K562 (cell line): ENCODE results near the gene CFAP54. TPM values are rescaled to one million over a fixed set of nuclear protein-coding genes. Genes with fewer than 3 reads are reported as not detected.

Experiments used
- ADNP ChIP-seq: fragments of 200-800 bp; sonication (Bioruptor generic); IDR thresholded peaks from 2 replicates; pipeline ENCODE4 v1.6.1; 2016; ENCODE audit warnings: missing genetic modification characterization, missing compliant biosample characterization
- ATF3 ChIP-seq, 2 experiments: fragments of 450-650 bp in 1 of 2; sonication (generic) in 1 of 2; formaldehyde crosslinking in 1 of 2; IDR thresholded peaks in 1 of 2; conservative IDR thresholded peaks in 1 of 2; 2 replicates each; pipeline versions ENCODE4 v1.6.1 to v1.8.1; 2016 to 2023; ENCODE audit warnings: mild to moderate bottlenecking in 2 of 2, moderate library complexity in 2 of 2, inconsistent platforms in 1 of 2, missing genetic modification reagents in 1 of 2
- CXXC5 ChIP-seq: fragments of 250-450 bp; sonication (Bioruptor Pico); IDR thresholded peaks from 2 replicates; pipeline ENCODE4 v1.8.0; 2022; ENCODE audit warnings: inconsistent platforms, mild to moderate bottlenecking, moderate library complexity
- E2F8 ChIP-seq: fragments of 450-650 bp; IDR thresholded peaks from 2 replicates; pipeline ENCODE4 v1.7.1; 2018; ENCODE audit warnings: mild to moderate bottlenecking, low read depth; ENCODE audit not compliant: partially characterized antibody
- EP400 ChIP-seq: fragments of 450-650 bp; IDR thresholded peaks from 2 replicates; pipeline ENCODE4 v1.6.1; 2017; ENCODE audit warnings: antibody characterized with exemption, mild to moderate bottlenecking, moderate library complexity
- KAT7 ChIP-seq: sonication (generic); formaldehyde crosslinking; IDR thresholded peaks from 2 replicates; pipeline ENCODE4 v1.8.0; 2022; ENCODE audit warnings: missing genetic modification reagents, mild to moderate bottlenecking, borderline replicate concordance
- RREB1 ChIP-seq: fragments of 250-450 bp; sonication (Bioruptor Pico); IDR thresholded peaks from 2 replicates; pipeline ENCODE4 v1.4.0; 2020
- TRIM25 ChIP-seq: fragments of 450-650 bp; IDR thresholded peaks from 2 replicates; pipeline ENCODE4 v1.7.0; 2016; ENCODE audit warnings: borderline replicate concordance
- ZC3H4 ChIP-seq: sonication (generic); formaldehyde crosslinking; IDR thresholded peaks from 2 replicates; pipeline ENCODE4 v1.9.0; 2021; ENCODE audit warnings: missing genetic modification reagents, borderline replicate concordance
- ZNF277 ChIP-seq: fragments of 250-450 bp; sonication (Bioruptor Pico); IDR thresholded peaks from 2 replicates; pipeline ENCODE4 v1.8.0; 2022; ENCODE audit warnings: inconsistent platforms, mild to moderate bottlenecking, moderate library complexity, borderline replicate concordance
- ZNF561 ChIP-seq: fragments of 450-650 bp; formaldehyde crosslinking; conservative IDR thresholded peaks from 2 replicates; pipeline ENCODE4 v1.4.0; 2020; ENCODE audit warnings: mild to moderate bottlenecking, moderate library complexity
- polyA plus RNA-seq, 8 experiments: library from polyadenylated mRNA; depleted of rRNA in 4 of 8; stranded (reverse) in 5 of 8; unstranded in 3 of 8; fragments of >200 nt; fragmentation: Nextera tagmentation in 2 of 8; fragmentation: Illumina TruSeq in 1 of 8; extraction: Ambion mirVana in 2 of 8; extraction: Trizol in 1 of 8; gene quantifications; 2 replicates each; pipeline versions ENCODE4 v1.2.1 to v1.2.3, GENCODE V29; 2011 to 2014; ENCODE audit warnings: inconsistent platforms in 1 of 8, missing spikeins in 1 of 8
- total RNA-seq, 7 experiments: library from RNA; depleted of rRNA in 6 of 7; stranded (reverse); fragments of >200 nt in 6 of 7; fragmentation: Illumina TruSeq in 2 of 7; extraction: Trizol in 2 of 7; gene quantifications; 2 replicates each; pipeline versions ENCODE4 v1.2.1 to v1.2.3, GENCODE V29; 2011 to 2021; ENCODE audit warnings: low replicate concordance in 1 of 7

The CFAP54 gene
- total and polyA plus RNA-seq, 9 of the 15 experiments (the other 6 are each of a cell fraction or from before 2014, with no cell fraction given): 0.03 to 0.23 (median 0.10) TPM; not detected in 3

GRCh38 chr12:96906849-96907670, 417.7 kb downstream of the CFAP54 start, which contains the start of gene NEDD1 (continued):
- TF ChIP-seq ATF3 (IDR thresholded peaks at IDR 0.05): peak; percentile 93
- TF ChIP-seq ATF3 (CRISPR knock-in tag; conservative IDR thresholded peaks at IDR 0.05): no peak
- peak; percentile 93 for TF ChIP-seq ADNP (tag)
- TF ChIP-seq E2F8: peak; percentile 60
- no peak for TF ChIP-seq ZNF561 (CRISPR knock-in tag)
- TF ChIP-seq CXXC5 (CRISPR knock-in tag): peak; percentile 91
- TF ChIP-seq ZC3H4 (CRISPR knock-in tag): no peak
- no peak for TF ChIP-seq ZNF277 (CRISPR knock-in tag)
- TF ChIP-seq RREB1: no peak
- peak; percentile 83 for TF ChIP-seq KAT7 (CRISPR knock-in tag)
- TF ChIP-seq TRIM25: no peak
- peak; percentile 70 for TF ChIP-seq EP400
